PFSK-1 (cell line): ENCODE measurements around the gene CYB5R4.

ENCODE experiments used
- FOXP2 ChIP-seq: optimal IDR thresholded peaks from 2 replicates; pipeline ENCODE3; 2011; ENCODE audit warnings: borderline replicate concordance, control low read depth, inconsistent platforms; ENCODE audit not compliant: insufficient read depth; ENCODE audit errors: extremely low read length, extremely low read depth
- POLR2AphosphoS5 ChIP-seq: IDR thresholded peaks from 2 replicates; pipeline ENCODE4 v1.6.1; 2012; ENCODE audit warnings: low read depth, mild to moderate bottlenecking, control low read depth, low read length, moderate library complexity
- REST ChIP-seq, 2 experiments: IDR thresholded peaks; 2 replicates each; pipeline versions ENCODE4 v1.6.1 to v1.8.0; 2011 to 2012; ENCODE audit warnings: low read depth in 2 of 2, low read length in 2 of 2, control low read depth in 1 of 2, inconsistent platforms in 1 of 2, mild to moderate bottlenecking in 1 of 2, moderate library complexity in 1 of 2; ENCODE audit not compliant: insufficient read depth in 1 of 2
- SIN3A ChIP-seq: IDR thresholded peaks from 2 replicates; pipeline ENCODE4 v1.6.1; 2012; ENCODE audit warnings: mild to moderate bottlenecking, low read length, moderate library complexity, borderline replicate concordance; ENCODE audit not compliant: insufficient read depth
- TAF1 ChIP-seq: IDR thresholded peaks from 2 replicates; pipeline ENCODE4 v1.6.1; 2012; ENCODE audit warnings: low read length, control low read depth, borderline replicate concordance; ENCODE audit not compliant: insufficient read depth

The CYB5R4 gene

GRCh38 chr6:83904395-83904794 is 44.9 kb downstream of the CYB5R4 start:
- TF ChIP-seq POLR2AphosphoS5 = no peak
- TF ChIP-seq TAF1 = no peak
- TF ChIP-seq REST (IDR thresholded peaks at IDR 0.05; ENCODE audit: insufficient read depth in 1 of 2, low read depth in 2 of 2, low read length in 2 of 2) = no peak
- TF ChIP-seq SIN3A = no peak
- no peak for TF ChIP-seq FOXP2

DNA sequence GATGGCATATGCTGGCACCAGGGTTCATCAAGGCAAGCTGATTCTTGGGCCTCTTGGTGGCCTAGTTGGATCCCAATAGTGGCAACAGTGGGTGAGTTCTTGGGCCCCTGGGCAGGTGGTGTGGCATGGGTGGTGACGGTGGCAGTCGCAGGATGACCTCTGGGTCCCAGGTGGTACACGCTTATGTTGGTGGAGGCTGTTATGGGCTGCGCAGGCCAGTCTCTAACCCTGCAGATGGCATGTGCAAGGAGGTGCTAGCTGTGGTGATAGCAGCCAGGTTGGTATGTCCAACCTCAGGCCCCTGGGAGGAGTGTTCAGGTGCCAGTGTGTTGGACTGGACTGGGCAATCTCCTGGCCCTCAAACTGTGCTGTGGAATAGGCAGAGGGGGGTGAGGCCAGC is 46.2 kb downstream of the CYB5R4 start:
- TF ChIP-seq TAF1 (no peak), REST (IDR thresholded peaks at IDR 0.05; ENCODE audit: insufficient read depth in 1 of 2, low read depth in 2 of 2, low read length in 2 of 2) (no peak), FOXP2 (no peak), POLR2AphosphoS5 (no peak), SIN3A (no peak)

- TF ChIP-seq FOXP2 (no peak), REST (IDR thresholded peaks at IDR 0.05; ENCODE audit: insufficient read depth in 1 of 2, low read depth in 2 of 2, low read length in 2 of 2) (no peak), SIN3A (no peak), POLR2AphosphoS5 (no peak), TAF1 (no peak)
Observed at GRCh38 chr6:83908813-83909212, 49.3 kb downstream of the CYB5R4 start.

- no peak for TF ChIP-seq REST (IDR thresholded peaks at IDR 0.05; ENCODE audit: insufficient read depth in 1 of 2, low read depth in 2 of 2, low read length in 2 of 2)
- no peak for TF ChIP-seq SIN3A
- TF ChIP-seq TAF1 = no peak
- TF ChIP-seq POLR2AphosphoS5 = no peak
- no peak for TF ChIP-seq FOXP2
Observed at GRCh38 chr6:83911278-83911677, 51.8 kb downstream of the CYB5R4 start.

DNA sequence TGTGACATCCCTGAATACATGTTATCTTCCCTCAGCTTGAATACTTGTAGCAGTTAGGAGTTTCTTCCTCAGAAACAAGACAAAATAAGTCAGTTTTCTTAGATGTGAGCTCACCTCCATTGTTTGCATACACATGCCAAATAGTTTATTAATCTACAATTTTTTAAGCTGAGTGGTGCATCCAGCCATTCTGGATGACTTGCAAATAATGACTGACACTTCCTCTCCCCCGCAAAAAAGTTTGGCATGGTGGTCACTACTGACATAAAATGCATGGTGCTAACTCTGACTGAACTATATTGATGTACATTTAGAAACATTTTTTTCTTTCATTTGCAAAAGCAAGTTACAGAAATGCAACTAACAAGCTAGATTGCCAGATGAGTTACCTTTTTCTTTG is 55.5 kb downstream of the CYB5R4 start:
- no peak for TF ChIP-seq FOXP2
- TF ChIP-seq POLR2AphosphoS5 = no peak
- no peak for TF ChIP-seq TAF1
- no peak for TF ChIP-seq REST (IDR thresholded peaks at IDR 0.05; ENCODE audit: insufficient read depth in 1 of 2, low read depth in 2 of 2, low read length in 2 of 2)
- no peak for TF ChIP-seq SIN3A
